Measurements from ENCODE around the gene ESRRG.

Gene ESRRG

GRCh38 chr1:216690603-216691002, 32.6 kb downstream of the ESRRG start:
- no peak for DNase-seq (ENCODE audit: low spot score)
- in situ Hi-C loops (cut with MboI; ENCODE audit: low sequenced_read_pairs, unreplicated experiment), result no loop called here
- no peak for TF ChIP-seq CTCF (IDR thresholded peaks at IDR 0.05; ENCODE audit: borderline replicate concordance, control extremely low read depth, extremely low read depth, insufficient read depth, missing control alignments)

DNA sequence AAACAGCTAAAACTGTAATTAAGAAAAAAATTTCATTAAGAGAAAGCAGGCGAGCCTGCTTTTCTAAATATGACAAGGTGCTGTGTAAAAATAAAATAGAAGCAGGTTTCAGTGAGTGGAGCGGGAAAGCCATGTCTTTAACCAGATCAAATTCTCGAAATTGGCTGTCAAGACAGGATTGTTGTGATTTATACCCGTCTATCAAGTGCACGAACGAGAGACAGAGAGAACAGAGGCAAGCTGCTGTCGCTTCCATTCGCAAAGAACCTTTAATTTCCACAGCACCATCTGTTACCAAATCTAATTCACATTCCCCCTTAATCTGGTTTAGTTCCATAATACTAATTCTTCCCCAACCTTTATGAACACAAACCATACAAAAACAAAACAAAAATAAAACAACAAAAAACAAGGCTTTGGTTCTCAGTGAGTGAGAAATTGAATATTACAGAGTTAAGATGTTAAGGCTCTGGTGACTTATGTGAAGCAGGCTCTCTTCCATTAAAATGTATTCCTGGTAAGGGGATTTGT, 35.0 kb downstream of the ESRRG start:
- in situ Hi-C loops (cut with MboI; ENCODE audit: low sequenced_read_pairs, unreplicated experiment), result no loop called here
- DNase-seq (ENCODE audit: low spot score), result no peak
- TF ChIP-seq CTCF (IDR thresholded peaks at IDR 0.05; ENCODE audit: borderline replicate concordance, control extremely low read depth, extremely low read depth, insufficient read depth, missing control alignments), result no peak

DNA sequence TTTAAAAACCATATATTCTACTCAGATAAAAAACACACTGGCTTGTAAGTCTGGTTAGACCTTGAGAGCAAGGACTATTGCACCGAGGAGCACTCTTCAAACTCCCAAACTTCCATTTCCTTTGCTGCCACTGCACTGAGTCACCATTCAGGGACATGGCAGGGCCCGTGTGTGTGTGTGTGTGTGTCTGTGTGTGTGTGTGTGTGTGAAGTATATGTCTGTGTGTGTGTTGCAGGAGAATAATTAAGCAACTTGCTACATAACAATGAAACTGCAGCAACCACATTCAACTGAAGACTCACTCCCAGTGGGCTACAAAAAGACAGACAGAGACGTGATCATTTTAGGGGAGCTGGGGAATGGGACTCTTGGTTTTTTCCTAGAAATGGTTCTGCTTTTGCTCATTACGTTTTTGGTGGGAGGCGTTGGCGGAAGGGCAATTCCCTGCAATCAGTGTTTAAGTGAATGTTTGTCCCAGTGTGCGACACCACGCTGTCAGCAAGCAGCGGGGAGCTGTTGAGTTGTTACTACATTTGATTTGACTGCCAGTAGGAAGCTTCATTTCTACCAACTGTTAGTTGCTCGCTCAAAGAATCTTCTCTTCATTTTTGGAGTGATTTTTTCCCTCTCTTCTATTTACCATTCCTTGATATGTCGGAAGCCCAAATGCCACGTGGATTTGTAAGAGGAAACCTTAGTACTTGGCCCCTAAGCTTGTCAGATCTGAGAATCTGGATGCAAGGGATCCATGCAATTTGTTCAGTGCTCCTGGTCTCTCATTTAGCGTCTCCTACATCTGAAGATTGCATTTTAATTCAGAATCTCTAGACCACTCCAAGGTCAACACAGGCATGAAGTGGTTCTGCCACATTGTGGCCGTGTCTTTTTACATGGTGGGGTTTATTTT, 36.1 kb downstream of the ESRRG start:
- no peak for DNase-seq (ENCODE audit: low spot score)
- TF ChIP-seq CTCF (IDR thresholded peaks at IDR 0.05; ENCODE audit: borderline replicate concordance, control extremely low read depth, extremely low read depth, insufficient read depth, missing control alignments), result no peak
- in situ Hi-C loops (cut with MboI; ENCODE audit: low sequenced_read_pairs, unreplicated experiment), result no loop called here

DNA sequence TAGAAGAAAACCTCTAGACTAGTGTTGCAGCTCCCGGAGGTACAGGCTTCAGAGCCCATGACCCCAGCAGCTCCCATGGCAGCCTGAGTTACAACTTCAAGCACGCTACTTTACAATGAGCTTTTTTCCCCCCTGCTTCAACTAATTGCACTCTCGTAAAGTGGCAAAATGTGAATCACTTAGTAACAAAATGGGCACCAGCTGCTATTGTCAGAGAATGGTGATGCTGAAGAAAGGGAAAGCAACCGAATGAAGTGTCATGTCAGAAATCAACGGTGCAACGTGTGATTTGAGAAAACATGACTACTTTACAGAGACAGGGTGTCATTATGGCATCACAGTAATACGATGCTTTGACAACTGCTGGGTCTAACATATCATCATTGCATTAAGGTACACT, 40.5 kb downstream of the ESRRG start:
- no peak for TF ChIP-seq CTCF (IDR thresholded peaks at IDR 0.05; ENCODE audit: borderline replicate concordance, control extremely low read depth, extremely low read depth, insufficient read depth, missing control alignments)
- in situ Hi-C loops (cut with MboI; ENCODE audit: low sequenced_read_pairs, unreplicated experiment), result no loop called here
- DNase-seq (ENCODE audit: low spot score), result no peak

GRCh38 chr1:216679108-216679507, 44.1 kb downstream of the ESRRG start:
- DNase-seq (ENCODE audit: low spot score), result no peak
- no peak for TF ChIP-seq CTCF (IDR thresholded peaks at IDR 0.05; ENCODE audit: borderline replicate concordance, control extremely low read depth, extremely low read depth, insufficient read depth, missing control alignments)
- in situ Hi-C loops (cut with MboI; ENCODE audit: low sequenced_read_pairs, unreplicated experiment), result no loop called here

GRCh38 chr1:216670118-216670883, 52.9 kb downstream of the ESRRG start:
- DNase-seq (ENCODE audit: low spot score), result no peak
- TF ChIP-seq CTCF (IDR thresholded peaks at IDR 0.05; ENCODE audit: borderline replicate concordance, control extremely low read depth, extremely low read depth, insufficient read depth, missing control alignments), result no peak
- in situ Hi-C loops (cut with MboI; ENCODE audit: low sequenced_read_pairs, unreplicated experiment), result no loop called here

Measured in GM13976 (cell line).